Measurements from ENCODE around the gene MAP4K1.
A peak's percentile ranks its signal among the peaks of the same experiment; 100 is the strongest.

- TF ChIP-seq, protein P1, sequence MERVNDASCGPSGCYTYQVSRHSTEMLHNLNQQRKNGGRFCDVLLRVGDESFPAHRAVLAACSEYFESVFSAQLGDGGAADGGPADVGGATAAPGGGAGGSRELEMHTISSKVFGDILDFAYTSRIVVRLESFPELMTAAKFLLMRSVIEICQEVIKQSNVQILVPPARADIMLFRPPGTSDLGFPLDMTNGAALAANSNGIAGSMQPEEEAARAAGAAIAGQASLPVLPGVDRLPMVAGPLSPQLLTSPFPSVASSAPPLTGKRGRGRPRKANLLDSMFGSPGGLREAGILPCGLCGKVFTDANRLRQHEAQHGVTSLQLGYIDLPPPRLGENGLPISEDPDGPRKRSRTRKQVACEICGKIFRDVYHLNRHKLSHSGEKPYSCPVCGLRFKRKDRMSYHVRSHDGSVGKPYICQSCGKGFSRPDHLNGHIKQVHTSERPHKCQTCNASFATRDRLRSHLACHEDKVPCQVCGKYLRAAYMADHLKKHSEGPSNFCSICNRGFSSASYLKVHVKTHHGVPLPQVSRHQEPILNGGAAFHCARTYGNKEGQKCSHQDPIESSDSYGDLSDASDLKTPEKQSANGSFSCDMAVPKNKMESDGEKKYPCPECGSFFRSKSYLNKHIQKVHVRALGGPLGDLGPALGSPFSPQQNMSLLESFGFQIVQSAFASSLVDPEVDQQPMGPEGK (CRISPR knock-in tag; IDR thresholded peaks at IDR 0.05; ENCODE audit: borderline replicate concordance) = peak; percentile 61; the same call in 1 of the 2 replicates
- TF ChIP-seq ARNTL (CRISPR knock-in tag; IDR thresholded peaks at IDR 0.05; ENCODE audit: borderline replicate concordance, low read depth) = no peak
- TF ChIP-seq GLIS3 (CRISPR knock-in tag; IDR thresholded peaks at IDR 0.05) = no peak
- TF ChIP-seq OSR1 (CRISPR knock-in tag; IDR thresholded peaks at IDR 0.05) = no peak
- TF ChIP-seq, protein P2, sequence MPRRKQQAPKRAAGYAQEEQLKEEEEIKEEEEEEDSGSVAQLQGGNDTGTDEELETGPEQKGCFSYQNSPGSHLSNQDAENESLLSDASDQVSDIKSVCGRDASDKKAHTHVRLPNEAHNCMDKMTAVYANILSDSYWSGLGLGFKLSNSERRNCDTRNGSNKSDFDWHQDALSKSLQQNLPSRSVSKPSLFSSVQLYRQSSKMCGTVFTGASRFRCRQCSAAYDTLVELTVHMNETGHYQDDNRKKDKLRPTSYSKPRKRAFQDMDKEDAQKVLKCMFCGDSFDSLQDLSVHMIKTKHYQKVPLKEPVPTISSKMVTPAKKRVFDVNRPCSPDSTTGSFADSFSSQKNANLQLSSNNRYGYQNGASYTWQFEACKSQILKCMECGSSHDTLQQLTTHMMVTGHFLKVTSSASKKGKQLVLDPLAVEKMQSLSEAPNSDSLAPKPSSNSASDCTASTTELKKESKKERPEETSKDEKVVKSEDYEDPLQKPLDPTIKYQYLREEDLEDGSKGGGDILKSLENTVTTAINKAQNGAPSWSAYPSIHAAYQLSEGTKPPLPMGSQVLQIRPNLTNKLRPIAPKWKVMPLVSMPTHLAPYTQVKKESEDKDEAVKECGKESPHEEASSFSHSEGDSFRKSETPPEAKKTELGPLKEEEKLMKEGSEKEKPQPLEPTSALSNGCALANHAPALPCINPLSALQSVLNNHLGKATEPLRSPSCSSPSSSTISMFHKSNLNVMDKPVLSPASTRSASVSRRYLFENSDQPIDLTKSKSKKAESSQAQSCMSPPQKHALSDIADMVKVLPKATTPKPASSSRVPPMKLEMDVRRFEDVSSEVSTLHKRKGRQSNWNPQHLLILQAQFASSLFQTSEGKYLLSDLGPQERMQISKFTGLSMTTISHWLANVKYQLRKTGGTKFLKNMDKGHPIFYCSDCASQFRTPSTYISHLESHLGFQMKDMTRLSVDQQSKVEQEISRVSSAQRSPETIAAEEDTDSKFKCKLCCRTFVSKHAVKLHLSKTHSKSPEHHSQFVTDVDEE (CRISPR knock-in tag; IDR thresholded peaks at IDR 0.05) = no peak
- TF ChIP-seq ZFP3 (CRISPR knock-in tag; IDR thresholded peaks at IDR 0.05) = no peak
Measured at GRCh38 chr19:38665950-38666662, 48.4 kb upstream of the MAP4K1 start.
